OCI-LY7 (cell line): Measurements from ENCODE around the gene ACSF2. TPM values are rescaled to one million over a fixed set of nuclear protein-coding genes. Genes with fewer than 3 reads are reported as not detected.
"Not testable (repeated sequence)": the region's sequence is repeated elsewhere in the genome, so short reads cannot be mapped to it uniquely, and the experiment has no call there.

Experiments
- BruUV-seq: library from RNA; stranded (reverse); fragments of 400-500 nt; replicated peaks from 2 replicates; lab custom pipeline; 2021; lab: Mats Ljungman, UMichigan
- CTCF ChIA-PET: fragments of 300-600 bp; sonication (Branson Sonifier 250); formaldehyde crosslinking; loops from one replicate; lab custom pipeline; 2022; ENCODE audit warnings: antibody characterized with exemption; ENCODE audit not compliant: unreplicated experiment; lab: Charles Lee
- POLR2A ChIA-PET: fragments of 300-600 bp; sonication (Branson Sonifier 250); formaldehyde crosslinking; loops from one replicate; lab custom pipeline; 2022; ENCODE audit warnings: antibody characterized with exemption; lab: Charles Lee
- DNase-seq: peaks from one replicate; pipeline ENCODE4 v3.0.0-alpha.2; 2015; ENCODE audit warnings: low spot score
- H2AFZ ChIP-seq: fragments of 200-600 bp; sonication (generic), shearing (Covaris generic); 2 replicates; pipeline ENCODE4 v1.6.1; 2014; ENCODE audit warnings: mild to moderate bottlenecking, antibody characterized with exemption, low read length, moderate library complexity
- H3K27ac ChIP-seq: fragments of 200-600 bp; sonication (generic); 2 replicates; pipeline ENCODE4 v1.5.1; 2014; ENCODE audit warnings: mixed run types, low read depth, mild to moderate bottlenecking, moderate library complexity, low read length, inconsistent platforms; ENCODE audit not compliant: poor library complexity, severe bottlenecking
- H3K36me3 ChIP-seq: fragments of 200-600 bp; sonication (generic); 2 replicates; pipeline ENCODE4 v1.6.1; 2014; ENCODE audit warnings: mild to moderate bottlenecking, antibody characterized with exemption, low read length, moderate library complexity, mixed read lengths; ENCODE audit not compliant: insufficient read depth
- H3K4me1 ChIP-seq: fragments of 200-600 bp; sonication (generic); 2 replicates; pipeline ENCODE4 v1.5.1; 2014; ENCODE audit warnings: mild to moderate bottlenecking, low read length; ENCODE audit not compliant: insufficient read depth, poor library complexity, severe bottlenecking
- H3K4me2 ChIP-seq: fragments of 200-600 bp; sonication (generic); 2 replicates; pipeline ENCODE4 v1.6.1; 2014; ENCODE audit warnings: mild to moderate bottlenecking, low read length
- H3K4me3 ChIP-seq: fragments of 200-600 bp; sonication (generic); 2 replicates; pipeline ENCODE4 v1.5.1; 2014; ENCODE audit warnings: mild to moderate bottlenecking, low read depth, low read length; ENCODE audit not compliant: poor library complexity, severe bottlenecking
- H3K79me2 ChIP-seq: fragments of 200-600 bp; sonication (generic); 2 replicates; pipeline ENCODE4 v1.6.1; 2016; ENCODE audit warnings: low read depth, mild to moderate bottlenecking, low read length, moderate library complexity, mixed read lengths; ENCODE audit not compliant: insufficient read depth
- H3K9me2 ChIP-seq: fragments of 200-600 bp; sonication (generic); 2 replicates; pipeline ENCODE4 v1.6.1; 2016; ENCODE audit warnings: mild to moderate bottlenecking, low read length, mixed read lengths; ENCODE audit not compliant: insufficient read depth
- H3K9me3 ChIP-seq: fragments of 200-600 bp; sonication (generic); 2 replicates; pipeline ENCODE4 v1.6.1; 2014; ENCODE audit warnings: mild to moderate bottlenecking, mixed run types, low read length, mixed read lengths
- H4K20me1 ChIP-seq: fragments of 200-600 bp; sonication (generic); 2 replicates; pipeline ENCODE4 v1.6.1; 2014; ENCODE audit warnings: mild to moderate bottlenecking, antibody characterized with exemption, low read length, moderate library complexity, mixed read lengths; ENCODE audit not compliant: insufficient read depth
- CTCF ChIP-seq: fragments of 200-600 bp; sonication (generic); conservative IDR thresholded peaks from 2 replicates; pipeline ENCODE4 v1.5.1; 2014; ENCODE audit warnings: mild to moderate bottlenecking, antibody characterized with exemption, low read length, moderate library complexity, mixed read lengths
- EZH2phosphoT487 ChIP-seq: fragments of 200-600 bp; sonication (generic); IDR thresholded peaks from 2 replicates; pipeline ENCODE4 v1.6.1; 2018; ENCODE audit warnings: low read depth, borderline replicate concordance, mild to moderate bottlenecking, mixed run types, antibody characterized with exemption, low read length, moderate library complexity, mixed read lengths
- intact Hi-C: fragments of 100-400 bp; cut with micrococcal nuclease; formaldehyde crosslinking; loops from one replicate; pipeline ENCODE4 v1.10.0; 2022; ENCODE audit not compliant: unreplicated experiment
- total RNA-seq, 2 experiments: library from RNA; depleted of rRNA in 1 of 2; stranded (reverse); fragments of >200 nt in 1 of 2; shearing (Covaris generic) in 1 of 2; gene quantifications; 2 replicates each; pipeline ENCODE4 v1.2.3, GENCODE V29; 2014 to 2022

The ACSF2 gene
- total RNA-seq, 2 experiments from 2014 or later = 38.6 to 42.7 TPM

GRCh38 chr17:50412188-50412732 lies 13.8 kb upstream of the ACSF2 start:
- Histone ChIP-seq H3K4me3 (no peak overlapping the region), H2AFZ (no peak overlapping the region), H3K9me2 (no peaks in the 10 kb centered on the region), H3K9me3 (no peaks in the 10 kb centered on the region), H3K4me2 (no peak overlapping the region), H4K20me1 (no peaks in the 10 kb centered on the region), H3K79me2 (no peaks in the 10 kb centered on the region), H3K4me1 (no peaks in the 10 kb centered on the region), H3K36me3 (no peaks in the 10 kb centered on the region), H3K27ac (no peak overlapping the region)
- DNase-seq = no peak
- POLR2A ChIA-PET = no interaction called here
- intact Hi-C loops = no loop called here
- CTCF ChIA-PET = no interaction called here
- TF ChIP-seq EZH2phosphoT487 (no peak), CTCF (no peak)
- BruUV-seq = no TSS peak

GRCh38 chr17:50414808-50415207 lies 11.2 kb upstream of the ACSF2 start:
- DNase-seq = no peak
- Histone ChIP-seq H3K9me3 (no peaks in the 10 kb centered on the region; the same call in 1 of the 2 replicates), H3K27ac (no peak overlapping the region), H2AFZ (no peak overlapping the region), H3K4me2 (no peak overlapping the region), H3K36me3 (no peaks in the 10 kb centered on the region), H3K4me3 (no peak overlapping the region), H4K20me1 (no peaks in the 10 kb centered on the region), H3K9me2 (no peaks in the 10 kb centered on the region), H3K79me2 (no peaks in the 10 kb centered on the region), H3K4me1 (no peaks in the 10 kb centered on the region)
- intact Hi-C loops = no loop called here
- BruUV-seq = no TSS peak
- CTCF ChIA-PET = no interaction called here
- POLR2A ChIA-PET = no interaction called here
- TF ChIP-seq CTCF = no peak

- CTCF ChIA-PET = interaction anchor here (1.0 kb wide), 1 partner anchor 11 kb away, joined by 3 read pairs; no protein-coding TSS in a partner anchor
- H3K4me1 ChIP-seq = peaks cover 14% of the 10 kb centered on the region
- H3K4me2 ChIP-seq, H2AFZ ChIP-seq, H3K27ac ChIP-seq, H3K9me3 ChIP-seq, H3K9me2 ChIP-seq, BruUV-seq, DNase-seq, intact Hi-C loops, H3K79me2 ChIP-seq, H4K20me1 ChIP-seq, H3K36me3 ChIP-seq, H3K4me3 ChIP-seq: not testable (repeated sequence)
- POLR2A ChIA-PET = interaction anchor here (0.7 to 3.4 kb wide), 3 partner anchors 22 to 36 kb away, joined by 3 to 12 read pairs (median 4); partner anchors contain the start of gene LRRC59
Measured at GRCh38 chr17:50419577-50419976, 6.4 kb upstream of the ACSF2 start.
